ENCODE data around the gene ANGPTL8. TPM values are rescaled to one million over a fixed set of nuclear protein-coding genes. Genes with fewer than 3 reads are reported as not detected.
A peak's percentile ranks its signal among the peaks of the same experiment; 100 is the strongest.

Gene ANGPTL8
- total RNA-seq, 5 donors from 2014 or later (not counting 1 experiment from before 2014, with no cell fraction given), result not detected

GRCh38 chr19:11263726-11264125 lies 24.3 kb downstream of the ANGPTL8 start:
- Histone ChIP-seq H3K27me3 (replicated peaks in 1 of 2; ENCODE audit: control insufficient read depth in 2 of 2, extremely low read depth in 1 of 2, insufficient read depth in 2 of 2, low read length in 1 of 2) (peaks cover 5 to 80% of the 10 kb centered on the region in 2 experiments), H3K9me3 (no peaks in the 10 kb centered on the region), H3K4me3 (ENCODE audit: control insufficient read depth in 1 of 2, extremely low read depth in 1 of 2, low read length in 1 of 2) (no peak overlapping the region), H3K4me1 (ENCODE audit: control insufficient read depth in 1 of 2, extremely low read depth in 1 of 2, insufficient read depth in 2 of 2, low read length in 2 of 2) (peaks cover 0 to 14% of the 10 kb centered on the region in 2 experiments), H3K27ac (ENCODE audit: low read length) (no peak overlapping the region), H3K36me3 (ENCODE audit: control insufficient read depth in 2 of 2, extremely low read depth in 1 of 2, insufficient read depth in 1 of 2, low read length in 1 of 2) (no peaks in the 10 kb centered on the region)
- Mint-ChIP-seq H3K27ac (no peak overlapping the region), H3K36me3 (no peaks in the 10 kb centered on the region), H3K4me1 (peaks cover 0 to 8% (median 2%) of the 10 kb centered on the region in 3 donors), H3K9me3 (no peaks in the 10 kb centered on the region), H3K4me3 (peak overlapping the region; percentile 31 to 69 (median 45)), H3K27me3 (peaks cover 45 to 72% of the 10 kb centered on the region in 2 donors)
- WGBS (ENCODE audit: insufficient coverage), result no CpG with 5 or more reads among the region's 6 CpGs
- DNase-seq, result no peak
- ChIA-PET POLR2A (no interaction called here), CTCF (no interaction called here)
- no peak for ATAC-seq (replicated peaks in 1 of 4)

- Mint-ChIP-seq H3K27me3 (peaks cover 53 to 80% of the 10 kb centered on the region in 2 donors), H3K27ac (no peak overlapping the region), H3K4me3 (peak overlapping the region in 2 of 3 donors; percentile 24 to 28), H3K36me3 (no peaks in the 10 kb centered on the region), H3K4me1 (peaks cover 0 to 8% (median 4%) of the 10 kb centered on the region in 3 donors), H3K9me3 (no peaks in the 10 kb centered on the region)
- POLR2A ChIA-PET, result no interaction called here
- no peak overlapping the region for H3K4me3 ChIP-seq (ENCODE audit: control insufficient read depth in 1 of 2, extremely low read depth in 1 of 2, low read length in 1 of 2)
- CTCF ChIA-PET, result no interaction called here
- DNase-seq (no peak), ATAC-seq (replicated peaks in 1 of 4) (no peak)
- 78% methylated on average over 14 of the region's 19 CpGs for WGBS (ENCODE audit: insufficient coverage)
- H3K36me3 ChIP-seq (ENCODE audit: control insufficient read depth in 2 of 2, extremely low read depth in 1 of 2, insufficient read depth in 1 of 2, low read length in 1 of 2), result no peaks in the 10 kb centered on the region
- H3K9me3 ChIP-seq, result no peaks in the 10 kb centered on the region
- peaks cover 6 to 86% of the 10 kb centered on the region in 2 experiments for H3K27me3 ChIP-seq (replicated peaks in 1 of 2; ENCODE audit: control insufficient read depth in 2 of 2, extremely low read depth in 1 of 2, insufficient read depth in 2 of 2, low read length in 1 of 2)
- peaks cover 0 to 17% of the 10 kb centered on the region in 2 experiments for H3K4me1 ChIP-seq (ENCODE audit: control insufficient read depth in 1 of 2, extremely low read depth in 1 of 2, insufficient read depth in 2 of 2, low read length in 2 of 2)
- H3K27ac ChIP-seq (ENCODE audit: low read length), result no peak overlapping the region
Observed at GRCh38 chr19:11264452-11265176, 25.2 kb downstream of the ANGPTL8 start.

GRCh38 chr19:11265177-11265784 lies 25.9 kb downstream of the ANGPTL8 start:
- CTCF ChIA-PET, result no interaction called here
- POLR2A ChIA-PET, result no interaction called here
- no peaks in the 10 kb centered on the region for H3K9me3 ChIP-seq
- DNase-seq (no peak), ATAC-seq (replicated peaks in 1 of 4) (no peak)
- Mint-ChIP-seq H3K9me3 (no peaks in the 10 kb centered on the region), H3K4me1 (peaks cover 0 to 8% (median 4%) of the 10 kb centered on the region in 3 donors), H3K27me3 (peaks cover 55 to 76% of the 10 kb centered on the region in 2 donors), H3K36me3 (no peaks in the 10 kb centered on the region), H3K27ac (peak overlapping the region in 1 of 2 donors; percentile 8), H3K4me3 (peak overlapping the region in 2 of 3 donors; percentile 24 to 28)
- no peaks in the 10 kb centered on the region for H3K36me3 ChIP-seq (ENCODE audit: control insufficient read depth in 2 of 2, extremely low read depth in 1 of 2, insufficient read depth in 1 of 2, low read length in 1 of 2)
- H3K4me1 ChIP-seq (ENCODE audit: control insufficient read depth in 1 of 2, extremely low read depth in 1 of 2, insufficient read depth in 2 of 2, low read length in 2 of 2), result peaks cover 0 to 17% of the 10 kb centered on the region in 2 experiments
- WGBS (ENCODE audit: insufficient coverage), result 74% methylated on average over 5 of the region's 6 CpGs
- H3K4me3 ChIP-seq (ENCODE audit: control insufficient read depth in 1 of 2, extremely low read depth in 1 of 2, low read length in 1 of 2), result no peak overlapping the region
- H3K27ac ChIP-seq (ENCODE audit: low read length), result no peak overlapping the region
- peaks cover 6 to 86% of the 10 kb centered on the region in 2 experiments for H3K27me3 ChIP-seq (replicated peaks in 1 of 2; ENCODE audit: control insufficient read depth in 2 of 2, extremely low read depth in 1 of 2, insufficient read depth in 2 of 2, low read length in 1 of 2)

- no peak for DNase-seq
- Mint-ChIP-seq H3K4me1 (peaks cover 0 to 8% (median 4%) of the 10 kb centered on the region in 3 donors), H3K36me3 (no peaks in the 10 kb centered on the region), H3K4me3 (no peak overlapping the region), H3K9me3 (no peaks in the 10 kb centered on the region), H3K27ac (no peak overlapping the region), H3K27me3 (peaks cover 55 to 75% of the 10 kb centered on the region in 2 donors)
- no peak for ATAC-seq (replicated peaks in 1 of 4)
- WGBS (ENCODE audit: insufficient coverage), result 69% methylated on average over 9 of the region's 11 CpGs
- Histone ChIP-seq H3K36me3 (ENCODE audit: control insufficient read depth in 2 of 2, extremely low read depth in 1 of 2, insufficient read depth in 1 of 2, low read length in 1 of 2) (no peaks in the 10 kb centered on the region), H3K4me3 (ENCODE audit: control insufficient read depth in 1 of 2, extremely low read depth in 1 of 2, low read length in 1 of 2) (no peak overlapping the region), H3K4me1 (ENCODE audit: control insufficient read depth in 1 of 2, extremely low read depth in 1 of 2, insufficient read depth in 2 of 2, low read length in 2 of 2) (peaks cover 0 to 17% of the 10 kb centered on the region in 2 experiments), H3K9me3 (no peaks in the 10 kb centered on the region), H3K27ac (ENCODE audit: low read length) (no peak overlapping the region), H3K27me3 (replicated peaks in 1 of 2; ENCODE audit: control insufficient read depth in 2 of 2, extremely low read depth in 1 of 2, insufficient read depth in 2 of 2, low read length in 1 of 2) (peaks cover 6 to 89% of the 10 kb centered on the region in 2 experiments)
- CTCF ChIA-PET, result no interaction called here
- POLR2A ChIA-PET, result no interaction called here
Observed at GRCh38 chr19:11265785-11266236, 26.4 kb downstream of the ANGPTL8 start.

- H3K4me3 ChIP-seq (ENCODE audit: control insufficient read depth in 1 of 2, extremely low read depth in 1 of 2, low read length in 1 of 2), result no peak overlapping the region
- peaks cover 52 to 74% of the 10 kb centered on the region in 2 donors for H3K27me3 Mint-ChIP-seq
- H3K9me3 ChIP-seq, result no peaks in the 10 kb centered on the region
- DNase-seq (no peak), ATAC-seq (replicated peaks in 1 of 4) (no peak)
- H3K27me3 ChIP-seq (replicated peaks in 1 of 2; ENCODE audit: control insufficient read depth in 2 of 2, extremely low read depth in 1 of 2, insufficient read depth in 2 of 2, low read length in 1 of 2), result peaks cover 6 to 88% of the 10 kb centered on the region in 2 experiments
- ChIA-PET CTCF (no interaction called here), POLR2A (no interaction called here)
- WGBS (ENCODE audit: insufficient coverage), result 96% methylated on average over 6 of the region's 10 CpGs
- peak overlapping the region in 1 of 2 donors; percentile 25 for H3K27ac Mint-ChIP-seq
- peaks cover 0 to 5% (median 4%) of the 10 kb centered on the region in 3 donors for H3K4me1 Mint-ChIP-seq
- peaks cover 0 to 10% of the 10 kb centered on the region in 2 experiments for H3K4me1 ChIP-seq (ENCODE audit: control insufficient read depth in 1 of 2, extremely low read depth in 1 of 2, insufficient read depth in 2 of 2, low read length in 2 of 2)
- H3K36me3 Mint-ChIP-seq, result no peaks in the 10 kb centered on the region
- no peak overlapping the region for H3K27ac ChIP-seq (ENCODE audit: low read length)
- H3K4me3 Mint-ChIP-seq, result no peak overlapping the region
- H3K36me3 ChIP-seq (ENCODE audit: control insufficient read depth in 2 of 2, extremely low read depth in 1 of 2, insufficient read depth in 1 of 2, low read length in 1 of 2), result no peaks in the 10 kb centered on the region
- H3K9me3 Mint-ChIP-seq, result no peaks in the 10 kb centered on the region
Observed at GRCh38 chr19:11267316-11268085, 28.1 kb downstream of the ANGPTL8 start.

GRCh38 chr19:11268783-11269267 lies 29.4 kb downstream of the ANGPTL8 start:
- no peaks in the 10 kb centered on the region for H3K9me3 Mint-ChIP-seq
- H3K4me3 ChIP-seq (ENCODE audit: control insufficient read depth in 1 of 2, extremely low read depth in 1 of 2, low read length in 1 of 2), result no peak overlapping the region
- peaks cover 0 to 4% (median 3%) of the 10 kb centered on the region in 3 donors for H3K4me1 Mint-ChIP-seq
- no peaks in the 10 kb centered on the region for H3K9me3 ChIP-seq
- 35% methylated on average over 9 of the region's 10 CpGs for WGBS (ENCODE audit: insufficient coverage)
- peaks cover 52 to 69% of the 10 kb centered on the region in 2 donors for H3K27me3 Mint-ChIP-seq
- peak overlapping the region in 1 of 2 donors; percentile 40 for H3K27ac Mint-ChIP-seq
- ChIA-PET POLR2A (no interaction called here), CTCF (interaction anchor here in 1 of 2 donors (0.5 kb wide), 1 partner anchor 118 kb away, joined by 6 read pairs; no protein-coding TSS in a partner anchor)
- ATAC-seq (replicated peaks in 1 of 4) (no peak), DNase-seq (no peak)
- H3K36me3 ChIP-seq (ENCODE audit: control insufficient read depth in 2 of 2, extremely low read depth in 1 of 2, insufficient read depth in 1 of 2, low read length in 1 of 2), result no peaks in the 10 kb centered on the region
- H3K36me3 Mint-ChIP-seq, result no peaks in the 10 kb centered on the region
- H3K4me1 ChIP-seq (ENCODE audit: control insufficient read depth in 1 of 2, extremely low read depth in 1 of 2, insufficient read depth in 2 of 2, low read length in 2 of 2), result peaks cover 0 to 4% of the 10 kb centered on the region in 2 experiments
- H3K27ac ChIP-seq (ENCODE audit: low read length), result no peak overlapping the region
- H3K27me3 ChIP-seq (replicated peaks in 1 of 2; ENCODE audit: control insufficient read depth in 2 of 2, extremely low read depth in 1 of 2, insufficient read depth in 2 of 2, low read length in 1 of 2), result peaks cover 2 to 83% of the 10 kb centered on the region in 2 experiments
- no peak overlapping the region for H3K4me3 Mint-ChIP-seq

Measured in T-cell (primary cell).